ENCODE measurements around the gene SRSF2. TPM values are rescaled to one million over a fixed set of nuclear protein-coding genes. Genes with fewer than 3 reads are reported as not detected.

Gene SRSF2
- polyA plus RNA-seq, 2 of the 4 experiments (the other 2 are of a cell fraction), result 338 to 412 TPM

GRCh38 chr17:76772842-76773525 is 35.9 kb upstream of the SRSF2 start:
- ChIA-PET CTCF (interaction anchor here (0.7 to 2.5 kb wide), 4 partner anchors 9 to 95 kb away, joined by 3 to 9 read pairs (median 3); partner anchors contain the start of genes JMJD6, METTL23 and MGAT5B), POLR2A (interaction anchor here (0.6 kb wide), 2 partner anchors 10 to 22 kb away, joined by 5 to 6 read pairs; no protein-coding TSS in a partner anchor)
- no peaks in the 10 kb centered on the region for H3K9me3 ChIP-seq
- ATAC-seq, result peak; percentile 43 to 84; a peak in 4 of 6 replicates
- peaks cover 6% of the 10 kb centered on the region; the same call in 2 of the 3 replicates for H3K4me1 ChIP-seq
- WGBS (ENCODE audit: missing lambda C conversion rate), result 83% methylated on average over 6 of the region's 6 CpGs
- H3K27ac ChIP-seq, result peak overlapping the region in 1 of 2 experiments; percentile 40; a peak in 2 of 6 replicates
- peak in 1 of 2 experiments; percentile 55 for DNase-seq (ENCODE audit: low read depth in 1 of 2, low spot score in 1 of 2)
- peak overlapping the region; percentile 11; the same call in 1 of the 3 replicates for H3K4me2 ChIP-seq
- TF ChIP-seq MAX (IDR thresholded peaks at IDR 0.05) (no peak), ATOH8 (CRISPR knock-in tag; IDR thresholded peaks at IDR 0.05; ENCODE audit: low read depth) (no peak), PBX3 (IDR thresholded peaks at IDR 0.05) (no peak), SMC3 (IDR thresholded peaks at IDR 0.05) (no peak), CEBPB (IDR thresholded peaks at IDR 0.05) (no peak), CBX8 (IDR thresholded peaks at IDR 0.05) (no peak), ESRRA (IDR thresholded peaks at IDR 0.05; ENCODE audit: borderline replicate concordance, low read length) (no peak), HMGXB4 (CRISPR knock-in tag; IDR thresholded peaks at IDR 0.05; ENCODE audit: borderline replicate concordance) (no peak), HOXB13 (CRISPR knock-in tag; IDR thresholded peaks at IDR 0.05; ENCODE audit: low read depth) (no peak), RCOR1 (IDR thresholded peaks at IDR 0.05; ENCODE audit: low read depth, low read length) (no peak), BHLHE40 (IDR thresholded peaks at IDR 0.05; ENCODE audit: low read depth, low read length) (no peak)
- H3K4me3 ChIP-seq, result no peak overlapping the region
- FAIRE-seq, result no peak

DNA sequence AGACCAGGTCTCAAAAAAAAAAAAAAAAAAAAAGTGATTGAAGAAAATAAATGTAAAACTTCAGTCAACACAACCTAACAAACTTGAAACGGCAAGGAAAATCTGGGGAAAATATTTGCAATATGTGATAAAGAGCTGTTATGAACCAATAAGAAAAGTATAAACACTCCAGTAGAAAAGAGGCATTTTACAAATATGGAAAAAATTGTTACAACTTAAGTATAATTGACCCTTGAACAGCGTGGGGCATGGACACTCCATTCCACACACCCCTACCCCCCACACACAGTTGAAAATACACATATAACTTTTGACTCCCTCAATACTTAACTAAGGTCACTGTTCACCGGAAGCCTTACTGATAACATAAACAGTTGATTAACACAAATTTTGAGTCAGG is 21.4 kb upstream of the SRSF2 start:
- FAIRE-seq, result no peak
- Histone ChIP-seq H3K4me3 (no peak overlapping the region), H3K4me2 (no peak overlapping the region), H3K4me1 (no peaks in the 10 kb centered on the region), H3K27ac (no peak overlapping the region), H3K9me3 (peaks cover 6% of the 10 kb centered on the region; the same call in 1 of the 3 replicates)
- 90% methylated on average over 3 of the region's 3 CpGs for WGBS (ENCODE audit: missing lambda C conversion rate)
- no peak for ATAC-seq
- ChIA-PET CTCF (interaction anchor here (0.6 to 2.3 kb wide), 7 partner anchors 10 to 165 kb away, joined by 3 to 6 read pairs (median 4); partner anchors contain the start of gene MGAT5B), POLR2A (no interaction called here)
- no peak for TF ChIP-seq MYC (IDR thresholded peaks at IDR 0.05; ENCODE audit: borderline replicate concordance, low read length)
- no peak for TF ChIP-seq ELK1 (IDR thresholded peaks at IDR 0.05; ENCODE audit: low read depth, low read length)
- no peak for TF ChIP-seq MAZ (IDR thresholded peaks at IDR 0.05; ENCODE audit: borderline replicate concordance, low read depth, low read length)
- no peak for TF ChIP-seq RNF2 (IDR thresholded peaks at IDR 0.05; ENCODE audit: borderline replicate concordance, low read depth)
- TF ChIP-seq, protein P1, sequence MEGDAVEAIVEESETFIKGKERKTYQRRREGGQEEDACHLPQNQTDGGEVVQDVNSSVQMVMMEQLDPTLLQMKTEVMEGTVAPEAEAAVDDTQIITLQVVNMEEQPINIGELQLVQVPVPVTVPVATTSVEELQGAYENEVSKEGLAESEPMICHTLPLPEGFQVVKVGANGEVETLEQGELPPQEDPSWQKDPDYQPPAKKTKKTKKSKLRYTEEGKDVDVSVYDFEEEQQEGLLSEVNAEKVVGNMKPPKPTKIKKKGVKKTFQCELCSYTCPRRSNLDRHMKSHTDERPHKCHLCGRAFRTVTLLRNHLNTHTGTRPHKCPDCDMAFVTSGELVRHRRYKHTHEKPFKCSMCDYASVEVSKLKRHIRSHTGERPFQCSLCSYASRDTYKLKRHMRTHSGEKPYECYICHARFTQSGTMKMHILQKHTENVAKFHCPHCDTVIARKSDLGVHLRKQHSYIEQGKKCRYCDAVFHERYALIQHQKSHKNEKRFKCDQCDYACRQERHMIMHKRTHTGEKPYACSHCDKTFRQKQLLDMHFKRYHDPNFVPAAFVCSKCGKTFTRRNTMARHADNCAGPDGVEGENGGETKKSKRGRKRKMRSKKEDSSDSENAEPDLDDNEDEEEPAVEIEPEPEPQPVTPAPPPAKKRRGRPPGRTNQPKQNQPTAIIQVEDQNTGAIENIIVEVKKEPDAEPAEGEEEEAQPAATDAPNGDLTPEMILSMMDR (IDR thresholded peaks at IDR 0.05), result no peak
- TF ChIP-seq FOSL2 (IDR thresholded peaks at IDR 0.05), result no peak
- TF ChIP-seq FOSL2 (CRISPR knock-in tag; IDR thresholded peaks at IDR 0.05), result no peak
- TF ChIP-seq HEYL (CRISPR knock-in tag; IDR thresholded peaks at IDR 0.05), result no peak
- no peak for TF ChIP-seq KDM5A (IDR thresholded peaks at IDR 0.05)
- TF ChIP-seq ZC3H11A (IDR thresholded peaks at IDR 0.05), result no peak
- TF ChIP-seq FOXS1 (CRISPR knock-in tag; IDR thresholded peaks at IDR 0.05), result no peak
- TF ChIP-seq SMC3 (IDR thresholded peaks at IDR 0.05), result no peak
- TF ChIP-seq TP53 (CRISPR knock-in tag; IDR thresholded peaks at IDR 0.05), result no peak
- no peak for TF ChIP-seq MAFK (IDR thresholded peaks at IDR 0.05; ENCODE audit: partially characterized antibody)
- no peak for DNase-seq (ENCODE audit: low read depth in 1 of 2, low spot score in 1 of 2)
